Fibroblast of pulmonary artery (primary cell): ENCODE measurements around the gene NAP1L1.
A peak's percentile ranks its signal among the peaks of the same experiment; 100 is the strongest.

Source experiments
- DNase-seq: peaks from one replicate; pipeline ENCODE4 v3.0.0-alpha.2; 2010; ENCODE audit warnings: low read depth
- H3K4me3 ChIP-seq: replicated peaks from 2 replicates; pipeline ENCODE4 v1.5.1; 2011; ENCODE audit warnings: low read depth, mild to moderate bottlenecking, control low read depth, low read length, moderate library complexity
- CTCF ChIP-seq: IDR thresholded peaks from 2 replicates; pipeline ENCODE4 v1.5.1; 2011; ENCODE audit warnings: mild to moderate bottlenecking, control low read depth, low read length, inconsistent platforms; ENCODE audit errors: missing control alignments

Gene NAP1L1

GRCh38 chr12:76083904-76084862 lies at the start of gene NAP1L1:
TSS of gene NAP1L1 (minus strand) at chr12:76084685. CDS start at chr12:76074219, 10,466 bp downstream.
- peak within 1 kb of the TSS; percentile 85 for H3K4me3 ChIP-seq
- DNase-seq, result peak; percentile 98
- TF ChIP-seq CTCF, result no peak

GRCh38 chr12:76127588-76127987 lies 43.1 kb upstream of the NAP1L1 start:
- no peak overlapping the region for H3K4me3 ChIP-seq
- no peak for TF ChIP-seq CTCF
- no peak for DNase-seq

- no peak for DNase-seq
- TF ChIP-seq CTCF, result no peak
- H3K4me3 ChIP-seq, result no peak overlapping the region
Measured at GRCh38 chr12:76124456-76124855, 40.0 kb upstream of the NAP1L1 start.

GRCh38 chr12:76123259-76124212 lies 39.1 kb upstream of the NAP1L1 start:
- peak; percentile 65 for DNase-seq
- TF ChIP-seq CTCF, result no peak
- no peak overlapping the region for H3K4me3 ChIP-seq

GRCh38 chr12:76119887-76120286 lies 35.4 kb upstream of the NAP1L1 start:
- no peak for DNase-seq
- no peak overlapping the region for H3K4me3 ChIP-seq
- TF ChIP-seq CTCF, result no peak

GRCh38 chr12:76117751-76118150 lies 33.3 kb upstream of the NAP1L1 start:
- no peak overlapping the region for H3K4me3 ChIP-seq
- DNase-seq, result no peak
- no peak for TF ChIP-seq CTCF
